GM12874 (cell line): ENCODE data around the gene SLC25A4.
A peak's percentile ranks its signal among the peaks of the same experiment; 100 is the strongest.

Experiments used
- TF ChIP-seq, protein P1 (sequence below): IDR thresholded peaks from 2 replicates; pipeline ENCODE4 v1.5.1; 2011; ENCODE audit warnings: low read depth, mild to moderate bottlenecking, control low read depth, low read length, moderate library complexity; ENCODE audit not compliant: insufficient read depth

SLC25A4 gene

GRCh38 chr4:185183622-185184281, 40.7 kb downstream of the SLC25A4 start:
- TF ChIP-seq, protein P1, sequence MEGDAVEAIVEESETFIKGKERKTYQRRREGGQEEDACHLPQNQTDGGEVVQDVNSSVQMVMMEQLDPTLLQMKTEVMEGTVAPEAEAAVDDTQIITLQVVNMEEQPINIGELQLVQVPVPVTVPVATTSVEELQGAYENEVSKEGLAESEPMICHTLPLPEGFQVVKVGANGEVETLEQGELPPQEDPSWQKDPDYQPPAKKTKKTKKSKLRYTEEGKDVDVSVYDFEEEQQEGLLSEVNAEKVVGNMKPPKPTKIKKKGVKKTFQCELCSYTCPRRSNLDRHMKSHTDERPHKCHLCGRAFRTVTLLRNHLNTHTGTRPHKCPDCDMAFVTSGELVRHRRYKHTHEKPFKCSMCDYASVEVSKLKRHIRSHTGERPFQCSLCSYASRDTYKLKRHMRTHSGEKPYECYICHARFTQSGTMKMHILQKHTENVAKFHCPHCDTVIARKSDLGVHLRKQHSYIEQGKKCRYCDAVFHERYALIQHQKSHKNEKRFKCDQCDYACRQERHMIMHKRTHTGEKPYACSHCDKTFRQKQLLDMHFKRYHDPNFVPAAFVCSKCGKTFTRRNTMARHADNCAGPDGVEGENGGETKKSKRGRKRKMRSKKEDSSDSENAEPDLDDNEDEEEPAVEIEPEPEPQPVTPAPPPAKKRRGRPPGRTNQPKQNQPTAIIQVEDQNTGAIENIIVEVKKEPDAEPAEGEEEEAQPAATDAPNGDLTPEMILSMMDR: peak; percentile 69

- TF ChIP-seq, protein P1: no peak
Measured at GRCh38 chr4:185186769-185187168, 43.7 kb downstream of the SLC25A4 start.

DNA sequence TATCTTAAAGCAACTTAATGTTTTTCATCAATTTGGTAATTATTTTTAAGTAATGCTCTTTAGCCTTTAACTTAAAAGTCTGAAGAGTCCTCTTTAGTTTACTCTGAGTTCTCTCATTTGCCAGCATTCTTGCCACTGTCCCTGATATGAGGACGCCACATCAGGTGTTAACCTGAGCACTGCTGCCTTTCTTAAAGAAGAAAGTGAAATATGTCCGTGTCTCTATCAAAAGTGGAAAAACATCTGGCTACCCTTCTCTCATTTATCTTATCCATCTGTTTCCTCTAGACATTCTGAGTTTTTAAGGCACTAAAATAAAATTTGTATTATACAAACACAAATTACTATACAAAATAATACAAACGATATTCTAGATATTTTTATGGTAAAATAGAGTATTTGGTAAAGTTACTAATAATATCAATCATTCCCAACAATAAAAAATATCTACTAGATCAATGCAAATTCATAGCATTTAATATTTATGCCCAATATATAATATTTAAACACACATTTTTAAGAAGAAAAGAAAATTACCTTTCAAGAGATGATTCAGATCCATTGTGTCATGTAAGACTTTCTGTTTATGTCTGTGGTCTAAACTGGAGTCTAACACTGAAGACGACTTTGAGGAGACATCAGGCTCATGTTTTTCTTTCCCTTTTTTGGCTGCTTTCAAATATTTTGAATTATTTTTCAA, 46.7 kb downstream of the SLC25A4 start:
- TF ChIP-seq, protein P1: no peak

DNA sequence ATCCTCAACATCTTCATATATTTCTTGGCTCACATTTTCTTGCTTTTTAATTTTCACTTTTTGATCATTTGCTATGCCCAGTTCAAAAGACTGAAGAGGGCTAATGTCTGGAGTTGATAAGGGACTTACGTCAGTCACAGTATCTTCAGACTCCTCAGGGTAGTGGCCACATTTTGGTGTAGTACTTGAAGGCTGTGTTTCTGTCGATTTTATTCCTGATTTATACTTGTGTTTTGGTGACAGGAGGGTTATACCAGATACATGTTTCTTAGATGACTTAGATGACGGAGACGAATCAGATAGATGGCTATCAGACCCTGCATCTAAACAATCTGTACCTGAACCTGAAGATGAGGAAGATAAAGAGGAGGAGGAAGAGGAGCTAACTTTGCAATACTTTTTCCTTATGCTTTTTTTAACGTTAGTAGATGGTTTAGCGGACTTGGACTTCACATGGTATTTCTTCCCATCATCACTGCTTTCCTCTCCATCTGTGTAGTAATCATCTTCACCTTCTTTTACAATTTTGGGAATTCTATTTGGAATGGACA, 47.3 kb downstream of the SLC25A4 start:
- TF ChIP-seq, protein P1: no peak

DNA sequence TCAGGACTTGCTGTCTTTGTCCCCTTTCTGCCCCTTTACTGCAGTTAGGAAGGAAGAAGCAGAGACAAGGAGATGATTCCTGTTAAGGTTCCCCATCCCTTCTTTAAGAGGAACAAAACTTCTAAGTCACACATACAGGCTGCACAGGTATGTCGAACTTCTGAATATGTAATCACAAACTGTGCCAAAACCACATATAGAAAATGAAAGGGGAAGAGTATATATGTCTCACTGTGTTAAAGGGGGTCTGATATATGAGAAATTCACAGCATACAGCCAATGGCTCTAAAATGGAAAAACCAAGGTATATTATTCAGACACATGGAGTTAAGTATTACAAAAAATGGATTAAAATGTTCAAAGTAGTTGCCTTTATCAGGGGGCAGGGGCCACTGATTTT, 49.0 kb downstream of the SLC25A4 start:
- TF ChIP-seq, protein P1: no peak

- TF ChIP-seq, protein P1: no peak
Measured at GRCh38 chr4:185194924-185195888, 52.1 kb downstream of the SLC25A4 start.

DNA sequence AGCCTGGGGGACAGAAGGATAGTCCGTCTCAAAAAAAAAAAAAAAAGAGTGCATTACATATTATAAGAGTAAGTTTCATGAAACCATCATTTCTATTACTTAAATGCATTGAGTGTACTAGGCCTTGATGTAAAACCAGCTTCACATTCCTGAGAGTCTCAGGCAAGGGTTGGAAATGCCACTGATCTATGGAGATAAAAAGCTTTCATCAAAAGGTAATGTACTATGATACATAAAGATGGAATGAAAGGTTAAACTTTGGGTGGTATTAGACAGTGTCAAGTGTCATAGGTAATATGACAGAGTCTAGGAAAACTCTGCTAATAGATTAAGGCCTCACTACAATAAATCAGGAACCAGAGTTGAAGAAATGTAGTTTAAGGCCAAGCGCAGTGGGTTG, 53.4 kb downstream of the SLC25A4 start:
- TF ChIP-seq, protein P1: no peak
